SK-N-SH treated with all-trans-retinoic acid at 6 μM for 48 hours (cell line): ENCODE data around the gene OOSP4A.

Experiments used
- ARNTL ChIP-seq: fragments of 450-650 bp; formaldehyde crosslinking; IDR thresholded peaks from 2 replicates; pipeline ENCODE4 v1.5.0; 2020; ENCODE audit warnings: low read depth, mild to moderate bottlenecking, moderate library complexity, borderline replicate concordance
- ISL1 ChIP-seq: fragments of 250-450 bp; sonication (Bioruptor Pico); IDR thresholded peaks from 2 replicates; pipeline ENCODE4 v2.1.2; 2022; ENCODE audit warnings: mild to moderate bottlenecking, moderate library complexity
- OSR1 ChIP-seq: fragments of 250-450 bp; sonication (Bioruptor Pico); IDR thresholded peaks from 2 replicates; pipeline ENCODE4 v1.8.0; 2022; ENCODE audit warnings: moderate library complexity, mild to moderate bottlenecking, inconsistent platforms
- PATZ1 ChIP-seq: fragments of 250-450 bp; sonication (Bioruptor Pico); IDR thresholded peaks from 2 replicates; pipeline ENCODE4 v1.8.0; 2020; ENCODE audit warnings: mild to moderate bottlenecking, moderate library complexity, borderline replicate concordance
- POU6F1 ChIP-seq: fragments of 250-450 bp; sonication (Bioruptor Pico); IDR thresholded peaks from 2 replicates; pipeline ENCODE4 v1.8.0; 2021; ENCODE audit warnings: low read depth, mild to moderate bottlenecking, moderate library complexity, borderline replicate concordance
- SNAI2 ChIP-seq: fragments of 250-450 bp; sonication (Bioruptor Pico); IDR thresholded peaks from 2 replicates; pipeline ENCODE4 v1.5.0; 2020; ENCODE audit warnings: mild to moderate bottlenecking, moderate library complexity
- ZNF70 ChIP-seq: fragments of 450-650 bp; formaldehyde crosslinking; IDR thresholded peaks from 2 replicates; pipeline ENCODE4 v1.5.0; 2020; ENCODE audit warnings: mild to moderate bottlenecking, moderate library complexity
- TF ChIP-seq, protein P1 (sequence below): fragments of 250-450 bp; sonication (Bioruptor Pico); IDR thresholded peaks from 2 replicates; pipeline ENCODE4 v1.5.1; 2020; ENCODE audit warnings: low read depth, mild to moderate bottlenecking, moderate library complexity

GRCh38 chr11:59944720-59945119, 19.1 kb upstream of the OOSP4A start:
- TF ChIP-seq OSR1 (no peak), POU6F1 (CRISPR knock-in tag) (no peak), ISL1 (no peak), PATZ1 (no peak), SNAI2 (CRISPR knock-in tag) (no peak), ZNF70 (CRISPR knock-in tag) (no peak), ARNTL (no peak)
- TF ChIP-seq, protein P1, sequence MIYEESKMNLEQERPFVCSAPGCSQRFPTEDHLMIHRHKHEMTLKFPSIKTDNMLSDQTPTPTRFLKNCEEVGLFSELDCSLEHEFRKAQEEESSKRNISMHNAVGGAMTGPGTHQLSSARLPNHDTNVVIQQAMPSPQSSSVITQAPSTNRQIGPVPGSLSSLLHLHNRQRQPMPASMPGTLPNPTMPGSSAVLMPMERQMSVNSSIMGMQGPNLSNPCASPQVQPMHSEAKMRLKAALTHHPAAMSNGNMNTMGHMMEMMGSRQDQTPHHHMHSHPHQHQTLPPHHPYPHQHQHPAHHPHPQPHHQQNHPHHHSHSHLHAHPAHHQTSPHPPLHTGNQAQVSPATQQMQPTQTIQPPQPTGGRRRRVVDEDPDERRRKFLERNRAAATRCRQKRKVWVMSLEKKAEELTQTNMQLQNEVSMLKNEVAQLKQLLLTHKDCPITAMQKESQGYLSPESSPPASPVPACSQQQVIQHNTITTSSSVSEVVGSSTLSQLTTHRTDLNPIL (CRISPR knock-in tag): no peak
